Measurements from ENCODE around the gene SETD3.

SETD3 gene

DNA sequence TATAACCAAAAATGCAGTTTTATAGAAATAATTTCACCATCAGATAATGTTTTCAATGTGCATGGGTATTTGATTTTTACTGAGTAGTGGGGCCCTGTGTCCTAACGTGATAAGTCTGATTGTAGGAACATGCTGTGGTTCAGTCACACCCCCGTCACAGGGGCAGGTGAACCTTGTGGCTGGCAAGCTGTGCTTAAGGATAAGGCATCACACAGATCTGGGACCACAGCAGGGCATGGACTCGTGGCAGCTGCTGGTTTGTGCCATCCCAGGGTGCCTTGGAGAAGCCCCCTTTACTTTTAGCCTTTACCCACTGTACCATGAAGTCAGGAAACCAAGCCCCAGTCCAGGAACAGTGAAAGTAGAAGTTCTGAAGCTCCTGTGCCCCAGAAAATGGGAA lies 17.2 kb upstream of the SETD3 start:
- no peak for DNase-seq (ENCODE audit: low read depth in 1 of 2, low spot score in 1 of 2)

DNA sequence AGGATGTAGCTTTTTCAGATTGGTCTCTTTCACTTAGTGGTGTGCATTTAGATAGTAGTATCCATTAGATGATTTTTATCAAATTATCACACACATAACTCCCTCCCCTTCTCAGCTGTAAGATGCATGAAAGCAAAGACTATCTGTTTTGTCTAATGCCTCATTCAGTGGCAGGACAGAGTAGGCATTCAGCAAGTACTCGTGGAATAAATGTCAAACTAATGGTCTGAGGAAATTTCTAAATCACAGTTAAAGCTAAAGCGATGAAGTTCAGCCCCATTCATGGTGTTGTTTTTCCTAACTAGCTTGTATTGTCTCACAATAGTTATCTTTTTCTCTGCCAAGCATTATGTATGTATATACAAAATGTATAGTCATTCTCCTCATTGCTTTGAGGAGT lies 16.7 kb upstream of the SETD3 start:
- no peak for DNase-seq (ENCODE audit: low read depth in 1 of 2, low spot score in 1 of 2)

DNA sequence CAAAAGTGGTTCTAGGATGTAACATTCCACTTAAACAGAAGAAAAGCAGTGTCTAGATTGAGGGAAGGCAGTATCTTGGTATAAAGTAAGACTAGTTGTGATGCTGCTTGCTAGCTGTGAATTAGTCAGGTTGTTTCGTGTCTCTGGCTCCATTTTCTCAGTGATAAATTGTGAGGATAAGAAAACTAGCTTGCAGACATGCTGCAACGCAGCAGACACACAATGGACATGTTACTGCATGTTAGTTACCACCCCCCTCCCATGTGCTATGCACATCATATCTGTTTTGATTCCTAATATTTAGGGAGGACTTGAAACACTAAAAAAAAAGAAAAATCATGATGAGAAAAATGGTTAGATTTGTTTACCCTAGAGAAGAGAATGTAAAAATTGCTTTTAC lies 3.4 kb upstream of the SETD3 start:
- no peak for DNase-seq (ENCODE audit: low read depth in 1 of 2, low spot score in 1 of 2)

DNA sequence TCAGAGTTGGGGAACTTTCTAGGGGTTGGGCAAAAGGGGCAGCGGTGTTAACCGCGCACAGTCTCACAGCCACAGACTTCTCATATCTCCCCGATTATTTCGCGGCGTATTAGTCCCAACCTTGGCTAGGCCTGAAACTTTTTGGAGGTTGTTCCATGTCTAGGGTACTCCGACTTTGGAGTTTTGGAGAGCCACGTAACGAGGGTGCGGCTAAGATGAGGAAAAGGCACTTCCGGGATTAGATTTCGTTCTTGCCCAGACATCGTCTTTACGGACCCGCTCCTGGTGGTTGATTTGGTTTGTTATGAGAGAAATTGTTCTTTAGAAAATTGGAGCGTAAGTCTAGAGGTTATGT lies 1.1 kb upstream of the SETD3 start:
- no peak for DNase-seq (ENCODE audit: low read depth in 1 of 2, low spot score in 1 of 2)

DNA sequence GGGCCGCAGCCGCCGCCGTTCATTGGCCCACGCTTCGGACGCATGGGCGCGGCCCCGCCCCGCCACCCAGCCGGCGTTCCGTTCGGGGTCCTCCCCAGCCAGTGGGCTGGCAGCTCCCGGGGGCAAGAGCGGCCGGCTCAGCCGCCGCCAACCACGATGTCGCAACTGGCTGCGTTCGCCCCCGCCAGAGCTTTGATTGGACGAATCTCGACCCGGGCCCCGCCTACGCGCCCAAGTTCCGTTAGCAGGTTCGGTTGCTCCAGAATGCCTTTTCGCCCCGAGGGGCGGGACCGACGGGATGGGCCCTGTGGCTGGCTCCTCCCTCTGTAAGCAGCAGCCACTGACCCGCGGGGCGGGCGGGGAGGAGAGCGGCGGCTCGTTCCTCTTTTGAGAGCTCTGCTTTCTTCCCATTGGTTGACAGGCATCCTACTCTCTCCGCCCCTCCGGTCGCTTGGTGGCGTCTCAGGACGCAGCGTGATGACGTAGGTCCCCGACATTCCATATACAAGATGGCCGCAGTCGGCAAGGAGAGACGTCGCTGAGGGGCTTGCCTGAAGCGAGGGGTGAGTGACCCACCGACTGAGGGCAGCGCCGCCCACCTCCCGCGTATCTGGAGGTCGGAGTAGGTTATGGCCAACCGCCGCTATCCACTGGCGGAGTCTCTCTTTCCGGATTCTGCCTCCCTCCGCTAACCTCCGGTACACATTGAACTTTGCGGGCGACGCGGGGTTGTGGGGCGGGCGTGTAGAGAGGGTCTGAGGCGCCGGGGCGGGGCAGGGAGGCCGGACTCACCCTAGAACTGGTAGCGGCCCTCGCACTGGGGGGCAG lies 472 bp upstream of the SETD3 start, which contains the start of gene CCNK:
Gene CCNK, plus strand, starts transcription at position 493 of the 828 bp plus-strand sequence. CDS start 11,269 bp downstream, outside the sequence.
- DNase-seq (ENCODE audit: low read depth in 1 of 2, low spot score in 1 of 2) = peak; percentile 100

DNA sequence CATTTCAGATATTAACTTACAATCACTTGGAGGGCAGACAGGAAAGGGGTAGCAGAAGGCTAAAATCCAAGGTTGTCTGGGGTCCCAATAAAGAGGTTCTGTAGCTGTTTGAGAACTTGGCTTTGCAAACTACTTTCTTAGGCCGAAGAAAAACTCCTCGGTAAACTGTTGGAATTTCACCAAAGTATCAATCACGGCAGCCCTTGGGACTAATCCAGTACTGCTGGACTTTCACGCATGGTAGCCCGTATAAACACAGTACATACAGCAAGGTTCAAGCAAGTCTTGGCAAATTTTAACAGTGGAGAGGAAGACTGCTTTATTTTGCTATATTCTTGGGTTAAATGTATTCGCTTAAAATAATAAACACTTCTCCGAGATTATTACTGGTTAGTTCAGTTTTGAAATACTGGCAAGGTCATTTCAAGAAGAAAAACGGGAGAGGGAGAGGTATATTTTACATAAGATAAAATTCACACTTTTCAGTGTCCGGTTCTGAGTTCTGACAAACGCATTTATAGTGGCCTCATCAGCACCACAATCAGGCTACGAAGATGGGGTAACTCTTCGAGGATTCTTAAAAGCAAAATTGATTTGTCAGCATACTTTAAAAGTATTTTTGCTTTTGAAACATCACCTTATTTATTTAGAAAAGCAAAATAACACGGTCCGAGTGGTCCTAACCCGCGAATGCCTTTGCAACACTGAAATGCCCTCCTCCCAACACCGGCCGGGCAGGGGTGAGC lies 1.3 kb downstream of the SETD3 start:
- DNase-seq (ENCODE audit: low read depth in 1 of 2, low spot score in 1 of 2) = no peak

DNA sequence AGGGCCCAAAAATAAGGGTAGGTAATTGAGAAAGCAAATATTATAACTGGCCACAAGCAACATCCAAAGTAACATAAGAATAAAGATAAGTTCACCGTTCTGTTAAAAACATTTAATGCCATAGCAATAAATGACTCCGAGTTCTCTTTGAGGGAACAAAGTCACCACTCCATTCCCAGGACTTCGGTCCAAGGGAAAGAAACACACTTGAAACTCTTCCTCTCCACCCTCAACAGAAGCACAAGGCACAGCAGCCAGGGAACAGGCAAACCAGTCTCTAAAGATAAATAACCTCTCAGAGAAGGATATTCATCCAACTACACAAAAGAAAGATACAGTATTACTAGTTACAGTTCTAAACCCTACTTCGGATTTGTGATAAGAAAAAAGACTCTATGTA lies 2.5 kb downstream of the SETD3 start:
- no peak for DNase-seq (ENCODE audit: low read depth in 1 of 2, low spot score in 1 of 2)

DNA sequence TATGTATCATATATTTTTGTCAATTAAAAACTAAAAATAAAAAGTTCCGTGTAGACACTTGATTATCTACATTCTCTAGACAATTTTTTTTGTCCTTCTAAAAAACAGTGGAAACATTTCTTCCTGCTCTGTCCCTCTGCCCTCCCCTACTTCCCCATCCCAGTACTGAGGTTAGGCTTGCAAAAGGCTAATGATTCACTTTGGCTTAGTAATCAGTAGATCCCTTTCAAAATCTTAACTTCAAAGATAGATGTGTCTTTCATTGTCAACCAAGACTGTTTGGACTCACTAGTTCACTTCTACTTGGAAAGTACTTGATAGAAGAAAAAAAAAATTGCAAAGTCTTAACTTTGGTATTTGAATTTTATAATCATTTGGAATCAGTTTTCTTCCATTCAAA lies 3.8 kb downstream of the SETD3 start:
- no peak for DNase-seq (ENCODE audit: low read depth in 1 of 2, low spot score in 1 of 2)

DNA sequence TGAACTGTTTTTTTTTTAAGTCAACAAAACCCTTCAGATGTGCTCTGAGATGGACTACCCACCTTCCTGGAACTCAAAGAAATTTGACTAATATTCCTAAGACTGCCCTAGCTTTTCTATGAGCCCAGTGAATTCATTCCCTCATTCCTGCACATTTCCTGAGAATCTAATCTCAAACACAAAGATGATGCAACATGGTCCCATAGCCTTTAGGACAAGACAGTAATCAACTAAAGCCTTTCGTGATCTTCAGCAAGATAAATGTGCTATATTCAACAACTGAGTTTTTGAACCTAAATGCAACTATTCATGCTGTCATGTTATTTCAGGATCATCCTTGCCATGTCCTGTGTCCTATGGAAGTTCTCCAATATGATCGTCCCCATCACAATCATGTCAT lies 5.0 kb downstream of the SETD3 start:
- DNase-seq (ENCODE audit: low read depth in 1 of 2, low spot score in 1 of 2) = no peak

DNA sequence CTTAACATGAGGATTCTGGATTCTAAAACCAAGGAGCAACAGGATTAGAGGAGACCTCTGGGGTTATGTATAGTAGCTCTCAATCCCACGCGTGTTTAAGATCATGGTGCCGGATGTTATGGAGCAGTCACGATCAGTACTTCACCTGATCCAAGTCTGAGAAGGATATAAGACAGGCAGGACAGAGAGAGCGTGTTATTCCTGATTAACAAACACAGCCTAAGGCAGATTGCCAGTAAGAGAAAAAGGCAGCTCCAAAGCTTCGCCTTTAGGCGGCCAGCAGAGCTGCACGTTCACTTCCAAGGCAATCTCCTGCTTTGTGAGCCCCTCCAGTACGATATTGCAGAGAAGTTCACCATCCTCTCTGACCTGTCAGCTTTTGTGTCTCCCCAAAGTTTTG lies 5.5 kb downstream of the SETD3 start:
- no peak for DNase-seq (ENCODE audit: low read depth in 1 of 2, low spot score in 1 of 2)

DNA sequence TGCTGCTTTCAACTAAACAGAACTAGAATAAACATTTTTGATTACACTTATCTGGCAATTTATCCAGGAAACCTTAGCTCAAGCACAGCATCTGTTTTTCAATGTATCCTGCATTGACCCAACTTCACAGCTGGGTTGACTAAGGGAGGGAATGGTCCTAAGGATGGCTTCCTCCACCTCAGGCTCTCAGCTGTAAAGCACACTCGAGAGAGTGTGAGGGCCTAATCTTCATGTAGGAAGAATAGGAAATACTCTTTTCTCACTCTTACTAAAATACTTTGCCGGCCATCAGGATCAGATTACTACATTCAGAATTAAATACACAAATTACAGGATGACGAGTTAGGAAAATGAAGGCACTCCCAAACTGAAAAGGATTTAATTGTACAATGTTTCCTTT lies 7.2 kb downstream of the SETD3 start:
- DNase-seq (ENCODE audit: low read depth in 1 of 2, low spot score in 1 of 2) = no peak

DNA sequence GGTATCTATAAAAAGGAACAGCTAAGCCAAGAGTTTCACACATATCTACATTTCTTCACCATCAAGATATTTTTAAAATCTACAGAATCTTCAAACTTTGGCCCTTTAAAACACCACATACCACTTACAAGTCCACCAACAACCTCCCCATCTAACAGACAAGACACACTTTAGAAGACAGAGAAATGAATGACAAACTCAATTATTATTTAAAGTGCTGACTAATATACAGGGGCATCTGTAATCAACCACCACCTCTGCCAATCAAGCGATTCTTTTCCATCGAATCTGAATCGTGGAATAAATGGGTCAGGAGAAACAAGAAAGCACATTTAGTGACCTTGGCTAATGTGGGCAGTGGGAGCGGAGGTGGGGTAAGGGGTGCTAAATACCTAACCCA lies 7.7 kb downstream of the SETD3 start:
- DNase-seq (ENCODE audit: low read depth in 1 of 2, low spot score in 1 of 2) = no peak

DNA sequence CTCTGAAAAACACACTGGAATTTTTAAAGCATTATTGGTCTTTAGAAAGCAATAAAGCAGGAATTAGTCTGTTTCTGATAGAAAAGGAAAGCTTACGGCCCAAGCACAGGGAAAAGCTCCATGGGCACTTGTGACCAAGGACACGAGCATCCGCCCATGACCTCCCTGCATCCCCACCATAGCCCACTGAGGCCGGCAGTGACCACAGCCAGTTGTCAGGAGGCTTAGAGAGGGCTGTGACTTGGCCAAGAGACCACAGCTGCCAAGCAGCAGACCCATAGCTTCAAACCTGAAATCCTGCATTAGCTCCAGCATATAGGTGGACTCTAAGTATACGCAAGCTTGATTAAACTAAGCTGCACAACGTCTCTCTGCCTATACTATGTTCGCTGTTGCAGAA lies 8.9 kb downstream of the SETD3 start:
- DNase-seq (ENCODE audit: low read depth in 1 of 2, low spot score in 1 of 2) = no peak

DNA sequence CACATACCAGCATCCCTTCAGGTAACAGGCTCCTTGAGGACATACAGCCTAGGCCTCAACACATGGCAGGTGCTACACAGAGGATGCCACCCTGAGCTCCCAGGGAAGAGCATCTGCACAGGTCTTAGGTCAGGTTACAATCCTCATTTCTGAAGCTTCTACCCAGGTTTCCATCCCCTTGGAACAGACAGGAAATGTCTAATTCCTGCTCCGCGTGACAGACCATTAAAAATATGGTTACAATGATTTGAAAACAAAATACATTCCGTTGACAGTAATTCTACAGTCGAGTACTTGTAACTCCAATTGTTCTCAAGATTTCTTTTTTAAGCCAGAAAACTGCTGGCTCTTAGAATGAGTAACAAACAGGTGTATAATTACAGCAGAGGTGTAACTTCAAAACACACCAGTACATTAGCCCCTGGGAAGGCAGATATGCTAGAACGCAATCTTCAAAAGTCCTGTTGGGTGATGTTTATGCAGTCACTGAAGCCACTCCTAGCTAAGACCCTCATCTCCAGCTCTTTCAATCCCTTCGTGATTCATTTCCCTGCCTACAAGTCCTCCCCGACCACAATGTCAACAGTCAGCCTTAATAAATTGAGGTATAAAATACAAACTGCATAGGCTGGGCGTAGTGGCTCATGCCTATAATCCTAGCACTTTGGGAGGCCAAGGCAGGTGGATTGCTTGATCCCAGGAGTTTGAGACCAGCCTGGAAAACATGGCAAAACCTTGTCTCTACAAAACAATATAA lies 11.6 kb downstream of the SETD3 start:
- DNase-seq (ENCODE audit: low read depth in 1 of 2, low spot score in 1 of 2) = no peak

DNA sequence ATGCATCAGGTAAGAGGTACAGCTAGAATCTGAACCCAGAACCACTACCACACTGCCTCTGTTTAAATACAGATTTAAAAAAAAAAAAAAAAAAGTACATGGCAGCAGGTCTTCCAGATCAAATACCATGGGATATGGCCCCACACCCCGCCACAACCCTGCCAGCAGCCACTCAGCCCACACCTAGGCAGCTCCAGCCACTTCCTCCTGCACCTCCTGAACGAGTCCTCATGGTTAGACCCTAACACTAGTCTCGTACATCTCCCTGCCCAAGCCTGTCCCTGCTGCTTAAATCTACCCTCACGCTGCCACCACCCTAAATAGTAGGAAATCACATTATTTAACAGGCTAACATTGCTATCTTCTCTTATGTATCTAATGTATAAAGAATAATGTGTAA lies 12.6 kb downstream of the SETD3 start:
- no peak for DNase-seq (ENCODE audit: low read depth in 1 of 2, low spot score in 1 of 2)

DNA sequence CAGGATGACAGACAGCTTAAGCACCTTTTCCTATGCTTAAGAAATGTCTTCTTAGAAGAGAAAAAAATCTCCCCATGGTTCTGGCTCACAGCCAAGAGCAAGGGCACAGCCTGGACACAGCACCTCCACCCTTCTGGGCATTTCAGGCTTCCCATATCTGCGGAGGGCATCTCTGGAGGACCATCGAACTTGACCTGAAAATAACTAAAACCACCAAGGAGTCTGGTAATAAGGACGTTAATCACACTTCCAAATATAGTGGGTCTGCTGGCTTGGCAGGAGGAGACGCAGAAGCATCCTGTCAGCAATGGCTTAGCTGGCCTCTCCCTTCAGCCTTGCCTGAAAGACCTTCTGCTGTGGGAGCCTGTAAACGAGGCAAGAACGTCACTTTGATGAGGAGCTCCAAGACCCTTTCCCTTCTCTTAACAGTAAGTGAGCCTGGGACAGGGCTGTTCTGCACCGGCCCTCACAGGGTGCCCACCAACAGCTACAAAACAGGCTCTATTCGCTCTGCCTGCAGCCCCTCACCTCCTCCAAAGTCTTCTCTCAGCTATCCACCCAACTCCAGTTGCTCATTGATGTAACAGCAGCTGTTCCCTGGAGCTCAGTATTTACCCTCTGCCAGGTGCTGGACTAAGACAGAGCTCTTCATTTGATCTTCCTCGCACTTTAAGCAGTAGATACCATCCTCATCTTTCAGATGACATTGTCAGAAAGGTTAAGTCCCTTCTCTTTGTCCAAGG lies 13.2 kb downstream of the SETD3 start:
- DNase-seq (ENCODE audit: low read depth in 1 of 2, low spot score in 1 of 2) = no peak

DNA sequence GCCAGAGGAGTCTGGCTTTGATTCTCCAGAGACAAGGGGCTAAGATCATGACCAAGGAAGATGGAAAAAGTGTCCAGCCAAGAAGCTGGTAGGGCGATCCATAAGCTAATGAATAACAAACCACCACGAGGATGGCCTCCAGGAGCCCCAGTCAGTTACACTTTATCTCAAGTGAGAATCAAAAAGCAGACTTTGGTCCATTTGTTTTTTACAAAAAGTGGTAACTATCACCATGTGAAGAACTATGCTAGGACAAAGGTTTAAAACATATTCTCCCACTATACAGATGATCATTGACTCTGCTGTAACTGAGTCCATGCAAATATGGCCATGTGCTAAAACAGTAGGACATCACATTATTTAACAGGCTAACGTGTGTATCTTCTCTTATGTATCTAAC lies 13.9 kb downstream of the SETD3 start:
- DNase-seq (ENCODE audit: low read depth in 1 of 2, low spot score in 1 of 2) = no peak

DNA sequence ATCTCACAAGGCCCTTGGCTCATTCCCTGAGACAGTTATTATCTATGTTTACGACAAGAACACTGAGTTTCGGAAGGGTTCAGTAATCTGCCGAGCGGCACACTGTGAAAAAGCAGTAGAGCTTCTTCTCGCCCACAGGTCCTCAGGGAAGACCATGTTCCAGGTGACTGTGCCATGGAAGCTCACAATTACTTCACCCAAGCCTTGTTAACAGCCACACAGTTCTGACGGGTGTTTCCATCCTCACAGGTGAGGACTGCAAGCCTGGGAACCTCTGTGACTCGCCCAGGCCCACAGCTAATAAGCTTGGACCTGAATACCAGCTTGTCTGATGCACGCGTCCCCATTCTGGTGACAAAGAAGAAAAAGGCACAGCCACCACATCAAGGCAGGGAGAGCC lies 15.4 kb downstream of the SETD3 start:
- no peak for DNase-seq (ENCODE audit: low read depth in 1 of 2, low spot score in 1 of 2)

DNA sequence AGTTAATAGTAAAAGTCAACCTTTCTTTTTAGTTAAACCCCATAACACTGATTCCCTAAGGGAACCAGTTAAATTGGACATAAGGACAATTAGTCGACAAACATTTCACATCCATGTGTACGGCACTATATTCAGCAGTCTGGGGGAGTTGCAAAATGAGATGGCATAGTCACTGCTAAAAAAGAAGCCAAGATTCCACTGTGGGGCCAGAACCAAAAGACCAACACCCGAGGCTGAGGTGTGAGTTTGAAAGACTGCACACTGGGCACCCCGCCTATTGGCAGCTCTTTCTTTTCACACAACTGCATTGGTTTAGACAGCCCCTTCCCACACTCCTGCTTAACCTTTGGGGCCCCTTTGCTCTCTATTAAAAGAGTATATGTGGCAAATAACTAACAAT lies 16.7 kb downstream of the SETD3 start:
- DNase-seq (ENCODE audit: low read depth in 1 of 2, low spot score in 1 of 2) = no peak

DNA sequence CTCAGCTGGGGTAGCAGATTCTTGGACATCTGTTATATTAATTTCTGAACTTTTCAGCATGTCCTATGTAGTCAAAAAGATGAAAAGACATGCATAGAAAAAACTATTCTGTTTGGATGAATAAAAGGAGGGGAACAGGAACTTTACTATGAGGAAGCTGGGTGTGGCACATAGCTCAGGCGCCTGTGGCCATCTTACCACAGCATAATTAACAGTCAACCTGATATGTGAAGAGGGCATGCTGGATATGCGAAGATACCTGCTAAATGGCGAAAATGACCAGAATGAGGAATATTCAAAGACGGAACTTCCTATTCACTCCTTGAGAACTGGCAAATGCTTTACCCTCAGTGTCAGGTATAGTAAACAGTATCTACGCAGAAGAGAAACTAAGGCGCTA lies 18.4 kb downstream of the SETD3 start:
- no peak for DNase-seq (ENCODE audit: low read depth in 1 of 2, low spot score in 1 of 2)

DNA sequence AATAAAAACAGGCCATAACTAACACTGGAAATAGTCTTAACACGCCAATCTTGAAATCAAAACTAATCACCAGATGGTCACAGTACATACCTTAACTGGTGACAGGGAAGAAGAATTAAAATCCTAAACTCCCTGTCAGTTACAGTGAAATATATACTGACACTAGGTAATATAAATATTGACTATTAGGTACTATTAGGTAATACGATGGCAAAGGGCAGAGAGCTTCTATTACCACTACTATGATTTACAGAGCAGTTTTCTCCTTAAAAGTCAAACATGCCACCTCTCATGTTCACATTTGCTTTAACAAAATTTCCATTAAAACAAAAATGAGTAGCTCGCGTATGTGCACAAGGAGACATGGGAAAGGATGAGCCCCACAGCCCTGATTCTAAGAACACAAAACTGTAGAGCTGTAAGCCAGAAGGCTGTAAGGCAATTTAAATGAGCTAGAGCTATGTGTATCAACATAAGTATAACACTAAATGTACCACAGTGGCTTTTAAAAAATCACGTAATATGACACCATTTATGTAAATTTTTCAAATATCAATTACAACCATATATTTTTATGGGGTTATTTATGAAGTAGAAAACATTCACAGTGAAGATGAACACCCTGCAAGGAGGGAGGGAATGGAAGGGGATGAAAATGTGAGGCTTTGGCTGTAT lies 19.1 kb downstream of the SETD3 start:
- no peak for DNase-seq (ENCODE audit: low read depth in 1 of 2, low spot score in 1 of 2)
